Transverse colon (tissue), 4 donors: ENCODE measurements around the gene AHR. TPM values are rescaled to one million over a fixed set of nuclear protein-coding genes. Genes with fewer than 3 reads are reported as not detected.

Source experiments
- DNase-seq: peaks from one replicate; pipeline ENCODE4 v3.0.0-alpha.2; 2019
- H3K27ac ChIP-seq, 4 donors: fragments of 200-600 bp; sonication (generic); 2 replicates each; pipeline ENCODE4 v1.5.1; 2016 to 2018; ENCODE audit warnings: inconsistent platforms in 4 of 4
- H3K27me3 ChIP-seq: fragments of 200-600 bp; sonication (generic); 2 replicates; pipeline ENCODE4 v1.5.1; 2017; ENCODE audit warnings: inconsistent platforms
- H3K36me3 ChIP-seq, 4 donors: fragments of 200-600 bp; sonication (generic); 2 replicates each; pipeline ENCODE4 v1.5.1; 2017 to 2019; ENCODE audit warnings: inconsistent platforms in 4 of 4
- H3K4me1 ChIP-seq, 4 donors: fragments of 200-600 bp; sonication (generic); 2 replicates each; pipeline ENCODE4 v1.5.1; 2017 to 2020; ENCODE audit warnings: inconsistent platforms in 4 of 4
- H3K4me3 ChIP-seq, 4 donors: fragments of 200-600 bp; sonication (generic); 1 replicate in 1 of 4; 2 replicates in 3 of 4; pipeline versions ENCODE4 v1.5.1 to v1.6.1; 2017 to 2019; ENCODE audit warnings: inconsistent platforms in 4 of 4
- H3K9me3 ChIP-seq, 2 donors: fragments of 200-600 bp; sonication (generic); 2 replicates each; pipeline ENCODE4 v1.5.1; 2017 to 2019; ENCODE audit warnings: inconsistent platforms in 2 of 2
- CTCF ChIP-seq, 5 experiments: fragments of 200-600 bp in 3 of 5; fragments of 450-650 bp in 2 of 5; sonication (generic) in 3 of 5; IDR thresholded peaks; 1 replicate in 2 of 5; 2 replicates in 3 of 5; pipeline ENCODE4 v1.5.1; 2016 to 2017; ENCODE audit warnings: antibody characterized with exemption in 5 of 5, inconsistent platforms in 3 of 5, mild to moderate bottlenecking in 2 of 5, moderate library complexity in 1 of 5
- EP300 ChIP-seq: sonication (generic); formaldehyde crosslinking; IDR thresholded peaks from one replicate; pipeline ENCODE4 v1.6.1; 2017; ENCODE audit warnings: antibody characterized with exemption, low read depth
- POLR2A ChIP-seq: fragments of 450-650 bp; IDR thresholded peaks from one replicate; pipeline ENCODE4 v1.6.1; 2016; ENCODE audit warnings: antibody characterized with exemption, mild to moderate bottlenecking, moderate library complexity
- POLR2AphosphoS5 ChIP-seq, 3 donors: sonication (generic); formaldehyde crosslinking; IDR thresholded peaks; one replicate each; pipeline ENCODE4 v1.6.1; 2016; ENCODE audit warnings: antibody characterized with exemption in 3 of 3
- WGBS, 2 donors: methylation state at CpG; one replicate each; pipeline ENCODE4 v1.1.5; 2018; ENCODE audit warnings: low coverage in 1 of 2; 5-methylcytosine and 5-hydroxymethylcytosine counted together
- in situ Hi-C, 4 donors: fragments of 200-750 bp; cut with MboI; loops; one replicate each; pipeline versions ENCODE4 v1.15.0 to v1.15.1; 2017; ENCODE audit warnings: low sequenced_read_pairs in 3 of 4, low pct_ligation_motif_present in 1 of 4, low pct_unique_long_range_greater_than_20kb in 1 of 4
- intact Hi-C: fragments of 100-400 bp; cut with DNase I; formaldehyde crosslinking; loops from one replicate; pipeline ENCODE4 v1.15.1; 2023; ENCODE audit warnings: low total_unique reads
- total RNA-seq, 4 donors: library from RNA; depleted of rRNA; stranded (reverse); fragments of >200 nt; gene quantifications; one replicate each; pipeline ENCODE4 v1.1.0, GENCODE V29; 2016

AHR gene
- total RNA-seq, 4 donors from 2014 or later: 18.1 to 54.6 (median 43.7) TPM

GRCh38 chr7:17297243-17297642, 1.2 kb upstream of the AHR start:
- in situ Hi-C loops (loop anchor here in 1 of 4 donors (25.0 kb wide), 1 partner anchor 640 kb away; the partner anchor contains the start of gene SNX13), intact Hi-C loops (no loop called here)
- no peaks in the 10 kb centered on the region for H3K9me3 ChIP-seq
- no peak overlapping the region for H3K4me3 ChIP-seq
- no peak for DNase-seq
- 40 to 41% methylated on average over 2 of the region's 2 CpGs for WGBS, 2 donors
- peak overlapping the region; percentile 93 to 98 (median 98) for H3K27ac ChIP-seq
- H3K27me3 ChIP-seq: no peaks in the 10 kb centered on the region
- TF ChIP-seq POLR2A (no peak), CTCF (IDR thresholded peaks at IDR 0.05) (no peak), EP300 (no peak), POLR2AphosphoS5 (IDR thresholded peaks at IDR 0.05) (no peak)
- H3K4me1 ChIP-seq: peaks cover 0 to 24% (median 9%) of the 10 kb centered on the region in 4 donors
- no peaks in the 10 kb centered on the region for H3K36me3 ChIP-seq

- peak; percentile 56 for DNase-seq
- in situ Hi-C loops (loop anchor here in 1 of 4 donors (25.0 kb wide), 1 partner anchor 638 kb away; the partner anchor contains the start of gene SNX13), intact Hi-C loops (no loop called here)
- no peaks in the 10 kb centered on the region for H3K27me3 ChIP-seq
- peak overlapping the region; percentile 69 to 95 (median 83) for H3K4me3 ChIP-seq
- H3K9me3 ChIP-seq: no peaks in the 10 kb centered on the region
- WGBS, 2 donors: 0% methylated on average over 73 of the region's 81 CpGs; no CpG with 5 or more reads in 1 of the 2 donors
- H3K4me1 ChIP-seq: peaks cover 0 to 25% (median 9%) of the 10 kb centered on the region in 4 donors
- H3K27ac ChIP-seq: peak overlapping the region; percentile 93 to 98 (median 98)
- H3K36me3 ChIP-seq: no peaks in the 10 kb centered on the region
- TF ChIP-seq CTCF (IDR thresholded peaks at IDR 0.05): no peak
- TF ChIP-seq EP300: no peak
- TF ChIP-seq POLR2A: peak; percentile 45
- peak in 2 of 3 donors; percentile 26 to 32 for TF ChIP-seq POLR2AphosphoS5 (IDR thresholded peaks at IDR 0.05)
Observed at GRCh38 chr7:17298840-17299482, 509 bp downstream of the AHR start.

GRCh38 chr7:17299483-17299991, 1.1 kb downstream of the AHR start:
- intact Hi-C loops: no loop called here
- Histone ChIP-seq H3K4me3 (peak overlapping the region; percentile 69 to 95 (median 83)), H3K4me1 (peaks cover 0 to 31% (median 11%) of the 10 kb centered on the region in 4 donors), H3K27me3 (no peaks in the 10 kb centered on the region), H3K27ac (peak overlapping the region; percentile 93 to 98 (median 98)), H3K9me3 (no peaks in the 10 kb centered on the region), H3K36me3 (no peaks in the 10 kb centered on the region)
- in situ Hi-C loops: loop anchor here in 1 of 4 donors (25.0 kb wide), 1 partner anchor 638 kb away; the partner anchor contains the start of gene SNX13
- 3 to 7% methylated on average over 7 to 13 of the region's 13 CpGs for WGBS, 2 donors
- peak; percentile 8 for DNase-seq
- no peak for TF ChIP-seq CTCF (IDR thresholded peaks at IDR 0.05)
- peak in 1 of 3 donors; percentile 13 for TF ChIP-seq POLR2AphosphoS5 (IDR thresholded peaks at IDR 0.05)

- no peaks in the 10 kb centered on the region for H3K27me3 ChIP-seq
- peaks cover 0 to 36% (median 15%) of the 10 kb centered on the region in 4 donors for H3K4me1 ChIP-seq
- TF ChIP-seq POLR2AphosphoS5 (IDR thresholded peaks at IDR 0.05): no peak
- no peak for TF ChIP-seq POLR2A
- TF ChIP-seq CTCF (IDR thresholded peaks at IDR 0.05): no peak
- TF ChIP-seq EP300: no peak
- no peak for DNase-seq
- H3K4me3 ChIP-seq: peak overlapping the region; percentile 69 to 95 (median 83)
- no peaks in the 10 kb centered on the region for H3K36me3 ChIP-seq
- H3K27ac ChIP-seq: peak overlapping the region; percentile 93 to 98 (median 98)
- no peaks in the 10 kb centered on the region for H3K9me3 ChIP-seq
- in situ Hi-C loops: loop anchor here (10.0 to 25.0 kb wide), 4 partner anchors 235 to 337 kb away; no protein-coding TSS in a partner anchor
- intact Hi-C loops: no loop called here
- WGBS, 2 donors: 6 to 8% methylated on average over 5 of the region's 5 CpGs
Observed at GRCh38 chr7:17300012-17300411, 1.6 kb downstream of the AHR start.
